ENCODE results near the gene KRTAP2-1. TPM values are rescaled to one million over a fixed set of nuclear protein-coding genes. Genes with fewer than 3 reads are reported as not detected.

KRTAP2-1 gene
- total and polyA plus RNA-seq, 2 of the 13 experiments (the other 11 are each of a cell fraction or from before 2014, with no cell fraction given), result not detected

GRCh38 chr17:41024697-41025096, 22.4 kb downstream of the KRTAP2-1 start:
- Histone ChIP-seq H3K9me3 (ENCODE audit: low read length) (no peaks in the 10 kb centered on the region; the same call in 1 of the 2 replicates), H3K79me2 (ENCODE audit: insufficient read depth, low read length) (no peaks in the 10 kb centered on the region), H3K4me2 (ENCODE audit: low read depth, low read length) (no peak overlapping the region), H3K36me3 (replicated peaks in 1 of 2; ENCODE audit: control insufficient read depth in 1 of 2, insufficient read depth in 2 of 2, low read length in 2 of 2) (no peaks in the 10 kb centered on the region), H3K4me1 (ENCODE audit: insufficient read depth, low read length) (peaks cover 8% of the 10 kb centered on the region; the same call in 1 of the 2 replicates), H2AFZ (ENCODE audit: low read length) (no peak overlapping the region), H3K9ac (ENCODE audit: insufficient read depth, low read depth, low read length) (no peak overlapping the region), H3K27me3 (ENCODE audit: control insufficient read depth in 1 of 2, insufficient read depth in 2 of 2, low read length in 2 of 2) (no peaks in the 10 kb centered on the region; a peak in 1 of 5 replicates), H3K4me3 (replicated peaks in 1 of 3; ENCODE audit: insufficient read depth in 1 of 3, low read depth in 2 of 3, low read length in 3 of 3) (no peak overlapping the region), H4K20me1 (ENCODE audit: insufficient read depth, low read length) (no peaks in the 10 kb centered on the region), H3K27ac (ENCODE audit: extremely low read length, insufficient read depth, low read length) (no peak overlapping the region)
- no TSS peak for BruUV-seq (replicated peaks)
- ATAC-seq (no peak), FAIRE-seq (no peak), DNase-seq (ENCODE audit: low spot score) (no peak)
- WGBS (ENCODE audit: low lambda C conversion rate), result 45% methylated on average over 3 of the region's 3 CpGs
- in situ Hi-C loops (cut with HindIII; ENCODE audit: extremely low pct_ligation_motif_present, low pct_unique_long_range_greater_than_20kb), result no loop called here
- ChIA-PET POLR2A (no interaction called here), CTCF (ENCODE audit: low intra/inter-chr PET ratio, low total read pairs) (no interaction called here)
- intact Hi-C loops (cut with micrococcal nuclease; ENCODE audit: unreplicated experiment), result no loop called here
- no peak for TF ChIP-seq SOX6 (IDR thresholded peaks at IDR 0.05)
- TF ChIP-seq SOX6 (CRISPR knock-in tag; IDR thresholded peaks at IDR 0.05), result no peak
- TF ChIP-seq ZNF230 (CRISPR knock-in tag; IDR thresholded peaks at IDR 0.05), result no peak
- TF ChIP-seq STAT5B (CRISPR knock-in tag; IDR thresholded peaks at IDR 0.05), result no peak

- Histone ChIP-seq H3K79me2 (ENCODE audit: insufficient read depth, low read length) (no peaks in the 10 kb centered on the region), H3K27ac (ENCODE audit: extremely low read length, insufficient read depth, low read length) (no peak overlapping the region), H3K4me1 (ENCODE audit: insufficient read depth, low read length) (peaks cover 34% of the 10 kb centered on the region), H4K20me1 (ENCODE audit: insufficient read depth, low read length) (no peaks in the 10 kb centered on the region), H3K9ac (ENCODE audit: insufficient read depth, low read depth, low read length) (no peak overlapping the region), H2AFZ (ENCODE audit: low read length) (no peak overlapping the region), H3K27me3 (ENCODE audit: control insufficient read depth in 1 of 2, insufficient read depth in 2 of 2, low read length in 2 of 2) (no peaks in the 10 kb centered on the region; a peak in 1 of 5 replicates), H3K4me3 (replicated peaks in 1 of 3; ENCODE audit: insufficient read depth in 1 of 3, low read depth in 2 of 3, low read length in 3 of 3) (no peak overlapping the region), H3K9me3 (ENCODE audit: low read length) (no peaks in the 10 kb centered on the region; the same call in 1 of the 2 replicates), H3K36me3 (replicated peaks in 1 of 2; ENCODE audit: control insufficient read depth in 1 of 2, insufficient read depth in 2 of 2, low read length in 2 of 2) (no peaks in the 10 kb centered on the region), H3K4me2 (ENCODE audit: low read depth, low read length) (no peak overlapping the region)
- ATAC-seq, result no peak
- BruUV-seq (replicated peaks), result no TSS peak
- in situ Hi-C loops (cut with HindIII; ENCODE audit: extremely low pct_ligation_motif_present, low pct_unique_long_range_greater_than_20kb) (no loop called here), intact Hi-C loops (cut with micrococcal nuclease; ENCODE audit: unreplicated experiment) (no loop called here)
- ChIA-PET CTCF (ENCODE audit: low intra/inter-chr PET ratio, low total read pairs) (no interaction called here), POLR2A (interaction anchor here (1.3 kb wide), 1 partner anchor 10 kb away, joined by 4 read pairs; no protein-coding TSS in a partner anchor)
- peak; percentile 64 for DNase-seq (ENCODE audit: low spot score)
- FAIRE-seq, result no peak
- peak; percentile 13; the same call in 1 of the 2 replicates for TF ChIP-seq SOX5 (CRISPR knock-in tag; IDR thresholded peaks at IDR 0.05; ENCODE audit: borderline replicate concordance)
- TF ChIP-seq PPARG (CRISPR knock-in tag; conservative IDR thresholded peaks at IDR 0.05), result 0 out of 2 replicates have a peak, but pooled peaks have one; percentile 25
- TF ChIP-seq TEAD3 (CRISPR knock-in tag; optimal IDR thresholded peaks at IDR 0.05; ENCODE audit: borderline replicate concordance), result peak; percentile 53
- TF ChIP-seq ARID5B (CRISPR knock-in tag; IDR thresholded peaks at IDR 0.05), result peak; percentile 26; the same call in 1 of the 2 replicates
- TF ChIP-seq PHF20 (CRISPR knock-in tag; IDR thresholded peaks at IDR 0.05), result no peak
- TF ChIP-seq RARA (CRISPR knock-in tag; IDR thresholded peaks at IDR 0.05), result peak; percentile 59
- TF ChIP-seq FOXA3 (CRISPR knock-in tag; IDR thresholded peaks at IDR 0.05), result peak; percentile 34; the same call in 1 of the 2 replicates
- TF ChIP-seq ELF3 (CRISPR knock-in tag; IDR thresholded peaks at IDR 0.05), result peak; percentile 39; the same call in 1 of the 2 replicates
- TF ChIP-seq ZNF256 (CRISPR knock-in tag; conservative IDR thresholded peaks at IDR 0.05), result no peak
- 0 out of 2 replicates have a peak, but pooled peaks have one; percentile 33 for TF ChIP-seq ZBTB21 (CRISPR knock-in tag; IDR thresholded peaks at IDR 0.05)
- no peak for TF ChIP-seq NR2F6 (IDR thresholded peaks at IDR 0.05)
- TF ChIP-seq NR2F6 (CRISPR knock-in tag; IDR thresholded peaks at IDR 0.05), result peak; percentile 30; the same call in 1 of the 2 replicates
- TF ChIP-seq ZSCAN20 (CRISPR knock-in tag; IDR thresholded peaks at IDR 0.05; ENCODE audit: borderline replicate concordance), result no peak
- peak; percentile 46 for TF ChIP-seq SAP130 (CRISPR knock-in tag; IDR thresholded peaks at IDR 0.05; ENCODE audit: low read depth)
- TF ChIP-seq ATF7-NPFF (CRISPR knock-in tag; IDR thresholded peaks at IDR 0.05; ENCODE audit: low read depth), result no peak
- TF ChIP-seq MYNN (CRISPR knock-in tag; IDR thresholded peaks at IDR 0.05; ENCODE audit: low read depth), result no peak
Observed at GRCh38 chr17:41020336-41020735, 26.8 kb downstream of the KRTAP2-1 start.

Measured in HepG2 (cell line).